Naive thymus-derived CD4-positive, alpha-beta T cell (primary cell): Measurements from ENCODE around the gene FGD2. TPM values are rescaled to one million over a fixed set of nuclear protein-coding genes. Genes with fewer than 3 reads are reported as not detected.

Experiments used
- ATAC-seq: fragments of 150-1000 bp; cut with Tn5 transposase; 2 replicates; pipeline ENCODE4 v1.10.0; 2021; ENCODE audit warnings: mild to moderate bottlenecking, moderate library complexity
- CTCF ChIA-PET: fragments of 350-600 bp; sonication (Branson Sonifier 250); formaldehyde crosslinking; loops from one replicate; lab custom pipeline; 2021; ENCODE audit warnings: antibody characterized with exemption; lab: Charles Lee
- POLR2A ChIA-PET: fragments of 350-600 bp; sonication (Branson Sonifier 250); formaldehyde crosslinking; loops from one replicate; lab custom pipeline; 2021; ENCODE audit warnings: antibody characterized with exemption, inconsistent platforms; lab: Charles Lee
- DNase-seq, 9 donors: peaks; one replicate each; pipeline versions ENCODE4 v3.0.0 to v3.0.0-alpha.2; 2020 to 2022; ENCODE audit warnings: mixed read lengths in 1 of 9
- H3K27ac ChIP-seq: one replicate; pipeline ENCODE4 v1.7.0; 2013; ENCODE audit warnings: mild to moderate bottlenecking, low read depth, low read length, moderate library complexity
- H3K27me3 ChIP-seq, 2 donors: one replicate each; pipeline ENCODE4 v1.7.0; 2013; ENCODE audit warnings: low read length in 2 of 2, mild to moderate bottlenecking in 2 of 2, moderate library complexity in 2 of 2; ENCODE audit not compliant: control insufficient read depth in 2 of 2, insufficient read depth in 2 of 2
- H3K36me3 ChIP-seq, 3 experiments: 1 replicate in 2 of 3; 2 replicates in 1 of 3; pipeline ENCODE4 v1.7.0; 2013; ENCODE audit warnings: low read length in 3 of 3, mild to moderate bottlenecking in 3 of 3, moderate library complexity in 1 of 3; ENCODE audit not compliant: insufficient read depth in 3 of 3, control insufficient read depth in 2 of 3
- H3K4me1 ChIP-seq, 2 donors: one replicate each; pipeline ENCODE4 v1.7.0; 2013; ENCODE audit warnings: low read length in 2 of 2, mild to moderate bottlenecking in 2 of 2, moderate library complexity in 1 of 2; ENCODE audit not compliant: control insufficient read depth in 2 of 2, insufficient read depth in 2 of 2
- H3K4me3 ChIP-seq: 2 replicates; pipeline ENCODE4 v1.7.0; 2013; ENCODE audit warnings: mild to moderate bottlenecking, low read length
- H3K9me3 ChIP-seq, 3 experiments: 1 replicate in 2 of 3; 2 replicates in 1 of 3; pipeline ENCODE4 v1.7.0; 2013; ENCODE audit warnings: low read length in 3 of 3; ENCODE audit not compliant: control insufficient read depth in 2 of 3
- H3K27ac Mint-ChIP-seq, 9 donors: one replicate each; pipeline ENCODE4 v1.8.0; 2020 to 2022; ENCODE audit warnings: mixed read lengths in 9 of 9, mild to moderate bottlenecking in 8 of 9, moderate library complexity in 5 of 9, inconsistent platforms in 2 of 9
- H3K27me3 Mint-ChIP-seq, 5 donors: one replicate each; pipeline ENCODE4 v1.8.0; 2021 to 2022; ENCODE audit warnings: mixed read lengths in 5 of 5, mild to moderate bottlenecking in 1 of 5
- H3K36me3 Mint-ChIP-seq, 5 donors: one replicate each; pipeline ENCODE4 v1.8.0; 2020 to 2022; ENCODE audit warnings: mixed read lengths in 5 of 5, mild to moderate bottlenecking in 3 of 5, inconsistent platforms in 1 of 5
- H3K4me1 Mint-ChIP-seq, 7 donors: one replicate each; pipeline ENCODE4 v1.8.0; 2020 to 2022; ENCODE audit warnings: mixed read lengths in 7 of 7, mild to moderate bottlenecking in 3 of 7, inconsistent platforms in 1 of 7
- H3K4me3 Mint-ChIP-seq, 10 donors: one replicate each; pipeline ENCODE4 v1.8.0; 2020 to 2022; ENCODE audit warnings: mild to moderate bottlenecking in 10 of 10, mixed read lengths in 10 of 10, moderate library complexity in 6 of 10, inconsistent platforms in 2 of 10
- H3K9me3 Mint-ChIP-seq, 11 donors: one replicate each; pipeline ENCODE4 v1.8.0; 2020 to 2022; ENCODE audit warnings: mixed read lengths in 11 of 11, mild to moderate bottlenecking in 4 of 11, inconsistent platforms in 1 of 11, moderate library complexity in 1 of 11
- intact Hi-C, 2 donors: fragments of 100-400 bp; cut with micrococcal nuclease; formaldehyde crosslinking; loops; one replicate each; pipeline ENCODE4 v1.15.1; 2023
- polyA plus RNA-seq, 2 donors: library from polyadenylated mRNA; unstranded; fragments of 300-500 nt; fragmentation: Illumina TruSeq; gene quantifications; one replicate each; pipeline ENCODE4 v1.2.3, GENCODE V29; 2021
- total RNA-seq, 6 experiments: library from RNA in 5 of 6; stranded (reverse) in 5 of 6; gene quantifications; 1 replicate in 5 of 6; 2 replicates in 1 of 6; pipeline ENCODE4 v1.2.3 and lab custom pipeline; 2021 to 2026

FGD2 gene
- total and polyA plus RNA-seq, 7 experiments from 2014 or later: 0.25 to 71.9 (median 1.6) TPM

GRCh38 chr6:37030599-37030998 lies 25.1 kb downstream of the FGD2 start:
- ChIA-PET CTCF (interaction anchor here (1.3 to 16.2 kb wide), 6 partner anchors 9 to 176 kb away, joined by 5 to 639 read pairs (median 100); partner anchors contain the start of gene PIM1), POLR2A (interaction anchor here (1.7 to 14.9 kb wide), 3 partner anchors 17 to 142 kb away, joined by 5 to 276 read pairs (median 12); partner anchors contain the start of gene PIM1)
- Mint-ChIP-seq H3K27me3 (no peaks in the 10 kb centered on the region), H3K4me1 (peaks cover 4 to 64% (median 16%) of the 10 kb centered on the region in 7 donors), H3K27ac (peak overlapping the region in 3 of 9 donors; percentile 32 to 73 (median 64)), H3K9me3 (peaks cover 0 to 9% (median 0%) of the 10 kb centered on the region in 11 donors), H3K36me3 (peaks cover 0 to 19% (median 0%) of the 10 kb centered on the region in 5 donors), H3K4me3 (no peak overlapping the region)
- ATAC-seq: no peak
- no peaks in the 10 kb centered on the region for H3K9me3 ChIP-seq
- H3K27me3 ChIP-seq: no peaks in the 10 kb centered on the region
- H3K27ac ChIP-seq: no peak overlapping the region
- H3K36me3 ChIP-seq: no peaks in the 10 kb centered on the region
- DNase-seq: no peak
- intact Hi-C loops: no loop called here
- no peak overlapping the region for H3K4me3 ChIP-seq
- peaks cover 5 to 9% of the 10 kb centered on the region in 2 donors for H3K4me1 ChIP-seq

GRCh38 chr6:37032239-37032638 lies 26.8 kb downstream of the FGD2 start:
- no peaks in the 10 kb centered on the region for H3K36me3 ChIP-seq
- peaks cover 4 to 50% (median 16%) of the 10 kb centered on the region in 7 donors for H3K4me1 Mint-ChIP-seq

GRCh38 chr6:37033255-37033654 lies 27.8 kb downstream of the FGD2 start:
- Histone ChIP-seq H3K9me3 (no peaks in the 10 kb centered on the region), H3K27me3 (no peaks in the 10 kb centered on the region), H3K36me3 (no peaks in the 10 kb centered on the region), H3K27ac (no peak overlapping the region), H3K4me3 (no peak overlapping the region), H3K4me1 (peaks cover 5 to 9% of the 10 kb centered on the region in 2 donors)
- ChIA-PET POLR2A (interaction anchor here (0.9 to 1.5 kb wide), 2 partner anchors 139 to 149 kb away, joined by 3 to 4 read pairs; no protein-coding TSS in a partner anchor), CTCF (interaction anchor here (1.0 to 1.2 kb wide), 3 partner anchors 10 to 16 kb away, joined by 3 to 6 read pairs (median 3); no protein-coding TSS in a partner anchor)
- intact Hi-C loops: loop anchor here in 1 of 2 donors (1.0 kb wide), 1 partner anchor 15 kb away; no protein-coding TSS in a partner anchor
- ATAC-seq (peak; percentile 69), DNase-seq (peak in 1 of 9 donors; percentile 43)
- peaks cover 0 to 19% (median 0%) of the 10 kb centered on the region in 5 donors for H3K36me3 Mint-ChIP-seq
- H3K27ac Mint-ChIP-seq: peak overlapping the region in 5 of 9 donors; percentile 33 to 78 (median 66)
- peak overlapping the region in 1 of 10 donors; percentile 19 for H3K4me3 Mint-ChIP-seq
- H3K9me3 Mint-ChIP-seq: peaks cover 0 to 9% (median 0%) of the 10 kb centered on the region in 11 donors
- peaks cover 4 to 48% (median 16%) of the 10 kb centered on the region in 7 donors for H3K4me1 Mint-ChIP-seq
- no peaks in the 10 kb centered on the region for H3K27me3 Mint-ChIP-seq

More at GRCh38 chr6:37032239-37032638, 26.8 kb downstream of the FGD2 start:
- H3K27me3 ChIP-seq: no peaks in the 10 kb centered on the region
- peak overlapping the region in 3 of 9 donors; percentile 25 to 65 (median 33) for H3K27ac Mint-ChIP-seq
- H3K4me3 Mint-ChIP-seq: no peak overlapping the region
- peaks cover 5 to 9% of the 10 kb centered on the region in 2 donors for H3K4me1 ChIP-seq
- ChIA-PET CTCF (interaction anchor here (0.6 to 16.2 kb wide), 6 partner anchors 11 to 174 kb away, joined by 3 to 639 read pairs (median 100); partner anchors contain the start of gene PIM1), POLR2A (interaction anchor here (1.4 kb wide), 1 partner anchor 179 kb away, joined by 3 read pairs; no protein-coding TSS in a partner anchor)
- ATAC-seq (no peak), DNase-seq (no peak)
- H3K36me3 Mint-ChIP-seq: peaks cover 0 to 19% (median 0%) of the 10 kb centered on the region in 5 donors
- H3K9me3 ChIP-seq: no peaks in the 10 kb centered on the region
- H3K27me3 Mint-ChIP-seq: no peaks in the 10 kb centered on the region
- no peak overlapping the region for H3K4me3 ChIP-seq
- no peak overlapping the region for H3K27ac ChIP-seq
- peaks cover 0 to 9% (median 0%) of the 10 kb centered on the region in 11 donors for H3K9me3 Mint-ChIP-seq
- intact Hi-C loops: no loop called here

GRCh38 chr6:37033819-37034795 lies 28.7 kb downstream of the FGD2 start:
- ChIA-PET POLR2A (interaction anchor here (0.9 to 1.5 kb wide), 2 partner anchors 139 to 149 kb away, joined by 3 to 4 read pairs; no protein-coding TSS in a partner anchor), CTCF (interaction anchor here (0.9 to 1.2 kb wide), 6 partner anchors 10 to 176 kb away, joined by 3 to 6 read pairs (median 4); no protein-coding TSS in a partner anchor)
- no peak overlapping the region for H3K4me3 Mint-ChIP-seq
- no peak overlapping the region for H3K4me3 ChIP-seq
- intact Hi-C loops: loop anchor here in 1 of 2 donors (1.0 kb wide), 1 partner anchor 14 kb away; no protein-coding TSS in a partner anchor
- H3K4me1 ChIP-seq: peaks cover 5% of the 10 kb centered on the region in 2 donors
- H3K9me3 ChIP-seq: no peaks in the 10 kb centered on the region
- peaks cover 0 to 21% (median 0%) of the 10 kb centered on the region in 5 donors for H3K36me3 Mint-ChIP-seq
- no peaks in the 10 kb centered on the region for H3K27me3 Mint-ChIP-seq
- peak; percentile 37 for ATAC-seq
- H3K36me3 ChIP-seq: no peaks in the 10 kb centered on the region
- peaks cover 2 to 49% (median 15%) of the 10 kb centered on the region in 7 donors for H3K4me1 Mint-ChIP-seq
- DNase-seq: no peak
- no peaks in the 10 kb centered on the region for H3K27me3 ChIP-seq
- H3K9me3 Mint-ChIP-seq: peaks cover 0 to 9% (median 0%) of the 10 kb centered on the region in 11 donors
- no peak overlapping the region for H3K27ac ChIP-seq
- H3K27ac Mint-ChIP-seq: peak overlapping the region in 6 of 9 donors; percentile 33 to 78 (median 56)

- no peaks in the 10 kb centered on the region for H3K36me3 ChIP-seq
- DNase-seq (no peak), ATAC-seq (no peak)
- no peak overlapping the region for H3K27ac ChIP-seq
- Mint-ChIP-seq H3K36me3 (peaks cover 0 to 17% (median 0%) of the 10 kb centered on the region in 5 donors), H3K27me3 (no peaks in the 10 kb centered on the region), H3K4me3 (no peak overlapping the region), H3K9me3 (peaks cover 0 to 8% (median 0%) of the 10 kb centered on the region in 11 donors), H3K27ac (no peak overlapping the region), H3K4me1 (peaks cover 4 to 43% (median 12%) of the 10 kb centered on the region in 7 donors)
- no peaks in the 10 kb centered on the region for H3K27me3 ChIP-seq
- ChIA-PET CTCF (no interaction called here), POLR2A (interaction anchor here (1.1 to 1.4 kb wide), 2 partner anchors 11 to 134 kb away, joined by 3 to 4 read pairs; no protein-coding TSS in a partner anchor)
- H3K9me3 ChIP-seq: no peaks in the 10 kb centered on the region
- H3K4me3 ChIP-seq: no peak overlapping the region
- intact Hi-C loops: no loop called here
- no peaks in the 10 kb centered on the region for H3K4me1 ChIP-seq
Measured at GRCh38 chr6:37036146-37036545, 30.7 kb downstream of the FGD2 start.
